OCI-LY3 (cell line): ENCODE measurements around the gene CSTPP1.

Experiments
- H2AFZ ChIP-seq: fragments of 200-600, 300-600 bp; shearing (Covaris generic); 2 replicates; pipeline ENCODE4 v1.6.0; 2014; ENCODE audit warnings: antibody characterized with exemption, low read depth, low read length
- H3K27ac ChIP-seq: fragments of 200-600, 300-600 bp; sonication (generic); 2 replicates; pipeline ENCODE4 v1.5.1; 2014; ENCODE audit warnings: mild to moderate bottlenecking, low read length, moderate library complexity, mixed read lengths
- H3K27me3 ChIP-seq: fragments of 200-600, 300-600 bp; sonication (generic); 2 replicates; pipeline ENCODE4 v1.6.1; 2014; ENCODE audit warnings: low read depth, low read length, mixed read lengths
- H3K36me3 ChIP-seq: fragments of 200-600, 300-600 bp; sonication (generic); replicated peaks from 2 replicates; pipeline ENCODE3; 2014; ENCODE audit warnings: low read depth, low read length, mixed read lengths
- H3K4me1 ChIP-seq: fragments of 300-600, 200-600 bp; sonication (generic); 2 replicates; pipeline ENCODE4 v1.6.1; 2014; ENCODE audit warnings: low read length, mixed read lengths
- H3K4me2 ChIP-seq: fragments of 200-600, 300-600 bp; sonication (generic); 2 replicates; pipeline ENCODE4 v1.6.1; 2014; ENCODE audit warnings: low read length, mixed read lengths
- H3K4me3 ChIP-seq: fragments of 300-600, 200-600 bp; sonication (generic); 2 replicates; pipeline ENCODE4 v1.5.1; 2014; ENCODE audit warnings: antibody characterized with exemption, mild to moderate bottlenecking, low read length, moderate library complexity
- H3K79me2 ChIP-seq: fragments of 300-600, 200-600 bp; shearing (Covaris generic); 2 replicates; pipeline ENCODE4 v1.6.1; 2014; ENCODE audit warnings: mild to moderate bottlenecking, low read length, mixed read lengths
- H3K9ac ChIP-seq: fragments of 300-600, 200-600 bp; shearing (Covaris generic); 2 replicates; pipeline ENCODE4 v1.6.0; 2014; ENCODE audit warnings: mild to moderate bottlenecking, low read length, moderate library complexity
- H3K9me3 ChIP-seq: fragments of 200-600, 300-600 bp; shearing (Covaris generic); 2 replicates; pipeline ENCODE4 v1.6.1; 2014; ENCODE audit warnings: low read length, mixed read lengths; ENCODE audit not compliant: insufficient read depth
- H4K20me1 ChIP-seq: fragments of 200-600, 300-600 bp; sonication (generic); 2 replicates; pipeline ENCODE4 v1.6.1; 2016; ENCODE audit warnings: low read length, mixed read lengths; ENCODE audit not compliant: insufficient read depth
- EZH2phosphoT487 ChIP-seq: fragments of 200-600 bp; shearing (Covaris generic); IDR thresholded peaks from 2 replicates; pipeline ENCODE4 v1.6.1; 2018; ENCODE audit warnings: antibody characterized with exemption, mixed run types, low read depth
- TF ChIP-seq, protein P1 (sequence below): fragments of 200-600, 300-600 bp; sonication (generic); IDR thresholded peaks from 2 replicates; pipeline ENCODE4 v1.5.1; 2014; ENCODE audit warnings: antibody characterized with exemption, low read length, low read depth

CSTPP1 gene

DNA sequence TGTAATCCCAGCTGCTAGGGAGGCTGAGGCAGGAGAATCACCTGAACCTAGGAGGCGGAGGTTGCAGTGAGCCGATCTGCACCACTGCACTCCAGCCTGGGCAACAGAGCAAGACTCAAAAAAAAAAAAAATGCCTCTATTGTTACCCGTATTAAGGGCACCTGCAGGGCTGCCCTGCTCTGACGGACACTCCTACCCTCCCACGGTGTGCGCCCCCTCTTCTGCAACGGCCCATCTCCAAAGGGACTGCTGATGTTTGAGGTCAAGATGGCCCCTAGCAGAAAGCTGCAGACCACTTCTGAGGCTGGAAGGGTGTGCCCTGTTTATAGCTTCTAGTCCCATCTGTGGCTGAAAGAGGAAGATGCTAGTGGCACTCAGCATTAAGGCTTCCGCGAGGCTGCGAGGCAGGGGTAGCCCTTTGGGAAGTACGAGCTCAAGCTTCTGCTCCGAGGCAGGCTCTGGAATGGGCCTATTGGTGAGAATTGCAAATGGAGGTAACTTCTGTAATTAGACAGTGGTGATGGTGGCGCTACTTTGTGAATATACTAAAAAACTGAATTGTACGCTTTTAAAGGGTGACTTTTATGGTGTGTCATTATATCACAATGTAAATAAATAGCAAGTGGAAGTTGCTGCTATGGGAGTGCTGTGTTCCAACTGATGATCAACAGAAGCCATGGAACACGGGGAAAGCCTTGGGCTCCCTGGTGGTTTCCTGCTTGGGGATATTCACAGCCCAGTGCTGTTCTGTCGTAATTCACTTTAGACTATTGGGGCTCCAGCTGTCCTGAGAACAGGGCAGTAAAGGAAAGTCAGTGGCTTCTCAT lies 215.8 kb downstream of the CSTPP1 start:
- H3K4me2 ChIP-seq = no peak overlapping the region
- no peak overlapping the region for H2AFZ ChIP-seq
- H3K4me1 ChIP-seq = no peaks in the 10 kb centered on the region
- no peaks in the 10 kb centered on the region for H3K9me3 ChIP-seq
- no peak overlapping the region for H3K27ac ChIP-seq
- H3K4me3 ChIP-seq = no peak overlapping the region
- H4K20me1 ChIP-seq = no peaks in the 10 kb centered on the region
- H3K9ac ChIP-seq = no peak overlapping the region
- no peaks in the 10 kb centered on the region for H3K79me2 ChIP-seq
- H3K27me3 ChIP-seq = no peaks in the 10 kb centered on the region
- TF ChIP-seq, protein P1, sequence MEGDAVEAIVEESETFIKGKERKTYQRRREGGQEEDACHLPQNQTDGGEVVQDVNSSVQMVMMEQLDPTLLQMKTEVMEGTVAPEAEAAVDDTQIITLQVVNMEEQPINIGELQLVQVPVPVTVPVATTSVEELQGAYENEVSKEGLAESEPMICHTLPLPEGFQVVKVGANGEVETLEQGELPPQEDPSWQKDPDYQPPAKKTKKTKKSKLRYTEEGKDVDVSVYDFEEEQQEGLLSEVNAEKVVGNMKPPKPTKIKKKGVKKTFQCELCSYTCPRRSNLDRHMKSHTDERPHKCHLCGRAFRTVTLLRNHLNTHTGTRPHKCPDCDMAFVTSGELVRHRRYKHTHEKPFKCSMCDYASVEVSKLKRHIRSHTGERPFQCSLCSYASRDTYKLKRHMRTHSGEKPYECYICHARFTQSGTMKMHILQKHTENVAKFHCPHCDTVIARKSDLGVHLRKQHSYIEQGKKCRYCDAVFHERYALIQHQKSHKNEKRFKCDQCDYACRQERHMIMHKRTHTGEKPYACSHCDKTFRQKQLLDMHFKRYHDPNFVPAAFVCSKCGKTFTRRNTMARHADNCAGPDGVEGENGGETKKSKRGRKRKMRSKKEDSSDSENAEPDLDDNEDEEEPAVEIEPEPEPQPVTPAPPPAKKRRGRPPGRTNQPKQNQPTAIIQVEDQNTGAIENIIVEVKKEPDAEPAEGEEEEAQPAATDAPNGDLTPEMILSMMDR = no peak
- TF ChIP-seq EZH2phosphoT487 = no peak
- no peaks in the 10 kb centered on the region for H3K36me3 ChIP-seq

DNA sequence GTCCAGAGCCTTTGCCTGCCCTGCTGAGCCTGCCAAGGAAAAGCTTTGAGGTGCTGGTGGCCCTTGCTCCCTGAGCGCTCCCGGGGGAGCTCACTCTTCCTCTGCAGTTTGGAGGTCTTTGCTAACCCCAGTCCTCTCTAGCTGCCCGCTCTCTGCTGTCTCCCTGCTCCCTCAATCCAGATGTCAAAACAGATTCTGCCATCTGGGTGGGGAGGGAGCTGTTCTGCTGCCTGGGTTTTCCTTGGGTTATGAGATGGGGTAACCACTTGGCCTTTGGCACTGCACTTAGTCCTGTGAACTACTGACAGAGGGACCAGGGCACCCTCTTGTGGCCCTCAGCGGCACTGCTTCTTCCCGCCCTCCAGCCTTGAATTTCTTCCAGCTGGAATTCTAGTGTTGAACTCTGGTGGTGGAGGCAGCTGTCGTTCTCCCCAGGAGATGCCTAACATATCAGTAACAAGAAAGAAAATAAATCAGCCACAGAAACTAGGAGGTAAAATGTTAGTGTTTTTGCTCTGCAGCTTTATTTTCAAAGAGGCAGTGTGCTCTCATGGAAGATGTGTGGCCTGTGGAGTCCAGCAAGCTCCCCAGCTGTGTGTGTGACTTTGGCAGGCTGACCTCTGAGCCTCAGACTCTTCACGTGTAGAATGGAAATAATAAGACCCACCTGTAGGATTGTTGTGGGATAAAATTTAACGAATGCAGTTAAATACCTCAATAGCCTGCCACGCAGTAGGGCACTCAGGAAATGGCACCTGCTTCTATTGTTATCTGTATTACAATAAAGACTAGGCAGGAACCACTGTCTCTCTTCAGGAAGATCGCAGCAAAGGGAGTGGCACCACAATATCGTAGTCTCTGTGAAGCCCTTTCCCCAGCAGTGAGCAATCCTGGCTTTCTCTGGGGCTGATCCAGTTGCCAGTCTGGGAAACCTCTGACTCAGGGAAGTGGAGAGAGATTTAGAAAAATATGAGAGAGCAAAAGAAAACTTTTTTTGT lies 216.7 kb downstream of the CSTPP1 start:
- no peaks in the 10 kb centered on the region for H3K36me3 ChIP-seq
- H3K9ac ChIP-seq = no peak overlapping the region
- H3K79me2 ChIP-seq = no peaks in the 10 kb centered on the region
- TF ChIP-seq EZH2phosphoT487 = no peak
- TF ChIP-seq, protein P1 = peak; percentile 97
- no peak overlapping the region for H2AFZ ChIP-seq
- H3K4me2 ChIP-seq = no peak overlapping the region
- no peaks in the 10 kb centered on the region for H3K27me3 ChIP-seq
- no peak overlapping the region for H3K27ac ChIP-seq
- H3K9me3 ChIP-seq = no peaks in the 10 kb centered on the region
- H3K4me1 ChIP-seq = no peaks in the 10 kb centered on the region
- no peak overlapping the region for H3K4me3 ChIP-seq
- H4K20me1 ChIP-seq = no peaks in the 10 kb centered on the region

DNA sequence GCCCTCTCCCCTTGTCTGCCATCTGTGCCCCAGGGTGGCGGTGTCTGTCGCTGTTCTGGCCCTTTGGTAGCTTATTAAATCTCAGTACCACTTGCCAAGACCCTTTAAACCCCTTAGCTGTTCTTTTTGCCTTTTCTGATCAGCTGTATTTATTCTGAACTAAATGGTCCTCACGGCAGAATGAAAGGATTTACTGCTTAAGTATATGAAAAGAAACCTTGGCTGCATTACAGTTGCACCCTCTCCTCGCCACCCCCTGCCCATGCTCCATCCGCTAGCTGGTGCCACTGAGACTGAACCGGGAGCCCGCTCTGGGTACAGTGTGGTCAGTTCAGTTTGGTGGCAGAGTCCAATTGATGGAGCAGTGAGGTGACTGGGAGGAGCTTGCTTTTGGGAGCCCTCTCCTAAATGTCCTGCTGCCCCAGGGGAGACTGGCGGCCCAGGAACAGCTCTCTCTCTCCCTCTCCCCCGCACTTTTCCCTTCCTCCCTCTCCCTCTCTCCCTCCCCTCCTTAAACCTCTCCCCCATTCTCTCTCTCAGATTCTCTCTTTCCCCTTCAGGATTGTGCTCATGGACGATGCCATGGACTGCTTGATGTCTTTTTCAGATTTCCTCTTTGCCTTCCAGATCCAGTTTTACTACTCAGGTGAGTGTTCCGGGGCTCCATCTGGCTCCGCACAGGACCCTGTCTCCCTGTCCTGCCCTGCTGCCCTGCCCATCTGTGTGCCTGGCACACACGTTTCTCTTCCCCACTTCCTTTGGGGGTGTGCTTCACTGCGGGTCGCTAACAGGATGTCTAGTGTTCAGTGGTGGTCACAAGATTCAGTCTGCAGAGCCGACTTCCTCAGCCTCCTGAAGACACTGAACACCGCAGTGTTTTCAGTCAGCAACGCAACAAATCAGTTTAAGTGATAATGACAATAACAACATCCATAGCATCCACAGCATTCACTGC lies 218.3 kb downstream of the CSTPP1 start:
- Histone ChIP-seq H3K79me2 (no peaks in the 10 kb centered on the region), H3K36me3 (no peaks in the 10 kb centered on the region), H3K4me2 (no peak overlapping the region), H3K4me3 (no peak overlapping the region), H3K9ac (no peak overlapping the region), H4K20me1 (no peaks in the 10 kb centered on the region), H3K9me3 (no peaks in the 10 kb centered on the region), H3K27ac (no peak overlapping the region), H2AFZ (no peak overlapping the region), H3K27me3 (no peaks in the 10 kb centered on the region), H3K4me1 (no peaks in the 10 kb centered on the region)
- no peak for TF ChIP-seq EZH2phosphoT487
- TF ChIP-seq, protein P1 = no peak
